K562 (cell line): Measurements from ENCODE around the gene SLC25A28. TPM values are rescaled to one million over a fixed set of nuclear protein-coding genes. Genes with fewer than 3 reads are reported as not detected.

Source experiments
- BCL6 ChIP-seq: fragments of 250-450 bp; sonication (Bioruptor Pico); IDR thresholded peaks from 2 replicates; pipeline ENCODE4 v1.4.0; 2020
- CSDE1 ChIP-seq, 2 experiments: fragments of 450-650 bp; IDR thresholded peaks; 2 replicates each; pipeline ENCODE4 v1.6.1; 2016; ENCODE audit warnings: mild to moderate bottlenecking in 1 of 2
- DACH1 ChIP-seq: fragments of 450-650 bp; IDR thresholded peaks from 2 replicates; pipeline ENCODE4 v1.6.1; 2018; ENCODE audit not compliant: partially characterized antibody
- ELF4 ChIP-seq: fragments of 450-650 bp; formaldehyde crosslinking; IDR thresholded peaks from 2 replicates; pipeline ENCODE4 v1.4.0; 2022; ENCODE audit warnings: missing genetic modification characterization
- GMEB1 ChIP-seq: fragments of 250-450 bp; sonication (Bioruptor Pico); IDR thresholded peaks from 2 replicates; pipeline ENCODE4 v1.4.0; 2020; ENCODE audit warnings: mild to moderate bottlenecking
- HDGF ChIP-seq: fragments of 450-650 bp; IDR thresholded peaks from 2 replicates; pipeline ENCODE4 v1.6.1; 2016
- HNRNPH1 ChIP-seq: fragments of 200-400 bp; formaldehyde crosslinking; optimal IDR thresholded peaks from 2 replicates; pipeline ENCODE3; 2017; ENCODE audit warnings: low read depth, mild to moderate bottlenecking, low read length, moderate library complexity
- MEF2A ChIP-seq: IDR thresholded peaks from 2 replicates; pipeline ENCODE4 v1.6.1; 2011; ENCODE audit warnings: low read depth, mild to moderate bottlenecking, low read length, moderate library complexity; ENCODE audit not compliant: control insufficient read depth
- MYBL2 ChIP-seq, 2 experiments: fragments of 450-650 bp in 1 of 2; sonication (generic) in 1 of 2; formaldehyde crosslinking in 1 of 2; IDR thresholded peaks; 2 replicates each; pipeline versions ENCODE4 v1.6.1 to v1.8.1; 2017 to 2022; ENCODE audit warnings: borderline replicate concordance in 1 of 2, inconsistent platforms in 1 of 2, low read depth in 1 of 2, mild to moderate bottlenecking in 1 of 2, missing genetic modification reagents in 1 of 2, moderate library complexity in 1 of 2
- NCOR1 ChIP-seq: fragments of 450-650 bp; IDR thresholded peaks from 2 replicates; pipeline ENCODE4 v1.6.1; 2016; ENCODE audit warnings: mild to moderate bottlenecking, moderate library complexity
- NFIC ChIP-seq: fragments of 450-650 bp; IDR thresholded peaks from 2 replicates; pipeline ENCODE4 v1.6.1; 2017; ENCODE audit warnings: mild to moderate bottlenecking, inconsistent platforms
- NR2C1 ChIP-seq, 2 experiments: fragments of 450-650 bp; IDR thresholded peaks; 2 replicates each; pipeline ENCODE4 v1.6.1; 2017; ENCODE audit warnings: mild to moderate bottlenecking in 2 of 2, antibody characterized with exemption in 1 of 2, inconsistent platforms in 1 of 2, missing compliant biosample characterization in 1 of 2, missing genetic modification characterization in 1 of 2
- POLR2H ChIP-seq: IDR thresholded peaks from 2 replicates; pipeline ENCODE4 v1.6.1; 2016; ENCODE audit warnings: missing genetic modification characterization, low read depth, mild to moderate bottlenecking, control low read depth, missing compliant biosample characterization, moderate library complexity
- SAP30 ChIP-seq: fragments of 200-600 bp; sonication (generic); IDR thresholded peaks from 2 replicates; pipeline ENCODE4 v1.6.1; 2012; ENCODE audit warnings: borderline replicate concordance, low read depth, mild to moderate bottlenecking, moderate library complexity, low read length, control low read depth, inconsistent platforms; ENCODE audit not compliant: insufficient read depth, poor library complexity, severe bottlenecking
- SMARCC2 ChIP-seq: fragments of 450-650 bp; IDR thresholded peaks from 2 replicates; pipeline ENCODE4 v1.6.1; 2017; ENCODE audit warnings: antibody characterized with exemption, moderate library complexity, mild to moderate bottlenecking, low read depth
- SRF ChIP-seq, 2 experiments: fragments of 250-450, 450-650 bp in 1 of 2; sonication (Bioruptor Pico) in 1 of 2; sonication (generic) in 1 of 2; formaldehyde crosslinking; IDR thresholded peaks; 2 replicates each; pipeline versions ENCODE4 v1.5.0 to v1.5.1; 2020 to 2022; ENCODE audit warnings: mild to moderate bottlenecking in 1 of 2, missing genetic modification reagents in 1 of 2
- TEAD4 ChIP-seq, 2 experiments: sonication (generic) in 1 of 2; formaldehyde crosslinking in 1 of 2; IDR thresholded peaks; 2 replicates each; pipeline versions ENCODE4 v1.6.1 to v1.8.0; 2012 to 2022; ENCODE audit warnings: borderline replicate concordance in 1 of 2, inconsistent platforms in 1 of 2, low read length in 1 of 2, mild to moderate bottlenecking in 1 of 2, missing genetic modification reagents in 1 of 2
- ZEB2 ChIP-seq: fragments of 450-650 bp; IDR thresholded peaks from 2 replicates; pipeline ENCODE4 v1.6.1; 2016
- ZNF212 ChIP-seq: fragments of 450-650 bp; formaldehyde crosslinking; IDR thresholded peaks from 2 replicates; pipeline ENCODE4 v1.4.0; 2020; ENCODE audit warnings: mild to moderate bottlenecking
- ZNF253 ChIP-seq: fragments of 250-450 bp; sonication (Bioruptor Pico); conservative IDR thresholded peaks from 2 replicates; pipeline ENCODE4 v1.6.1; 2021; ENCODE audit warnings: mild to moderate bottlenecking
- polyA plus RNA-seq, 8 experiments: library from polyadenylated mRNA; depleted of rRNA in 4 of 8; stranded (reverse) in 5 of 8; unstranded in 3 of 8; fragments of >200 nt; fragmentation: Nextera tagmentation in 2 of 8; fragmentation: Illumina TruSeq in 1 of 8; extraction: Ambion mirVana in 2 of 8; extraction: Trizol in 1 of 8; gene quantifications; 2 replicates each; pipeline versions ENCODE4 v1.2.1 to v1.2.3, GENCODE V29; 2011 to 2014; ENCODE audit warnings: inconsistent platforms in 1 of 8, missing spikeins in 1 of 8
- total RNA-seq, 7 experiments: library from RNA; depleted of rRNA in 6 of 7; stranded (reverse); fragments of >200 nt in 6 of 7; fragmentation: Illumina TruSeq in 2 of 7; extraction: Trizol in 2 of 7; gene quantifications; 2 replicates each; pipeline versions ENCODE4 v1.2.1 to v1.2.3, GENCODE V29; 2011 to 2021; ENCODE audit warnings: low replicate concordance in 1 of 7
- TF ChIP-seq, protein P1 (sequence below): sonication (generic); formaldehyde crosslinking; IDR thresholded peaks from 2 replicates; pipeline ENCODE4 v1.9.0; 2022; ENCODE audit warnings: mild to moderate bottlenecking, missing genetic modification reagents
- TF ChIP-seq, protein P2 (sequence below): fragments of 450-650 bp; formaldehyde crosslinking; IDR thresholded peaks from 2 replicates; pipeline ENCODE4 v1.4.0; 2020; ENCODE audit warnings: mild to moderate bottlenecking
- TF ChIP-seq, protein P3 (sequence below): sonication (generic); formaldehyde crosslinking; IDR thresholded peaks from 2 replicates; pipeline ENCODE4 v1.8.0; 2022; ENCODE audit warnings: mild to moderate bottlenecking, missing genetic modification reagents, borderline replicate concordance

The SLC25A28 gene
- total and polyA plus RNA-seq, 9 of the 15 experiments (the other 6 are each of a cell fraction or from before 2014, with no cell fraction given) = 6.2 to 32.3 (median 18.8) TPM

- TF ChIP-seq NFIC (0 out of 2 replicates have a peak, but pooled peaks have one; percentile 9), MEF2A (no peak), ELF4 (no peak), ZNF212 (no peak), SMARCC2 (peak; percentile 72; the same call in 1 of the 2 replicates), DACH1 (no peak), HDGF (no peak), BCL6 (CRISPR knock-in tag) (no peak), ZNF253 (CRISPR knock-in tag) (no peak), CSDE1 (IDR thresholded peaks at IDR 0.05) (no peak), NCOR1 (peak; percentile 53; the same call in 1 of the 2 replicates), MYBL2 (IDR thresholded peaks at IDR 0.05; ENCODE audit: low read depth) (no peak), MYBL2 (CRISPR knock-in tag; IDR thresholded peaks at IDR 0.05; ENCODE audit: borderline replicate concordance) (no peak), HNRNPH1 (no peak), POLR2H (tag) (no peak), ZEB2 (peak; percentile 46; the same call in 1 of the 2 replicates), GMEB1 (no peak), NR2C1 (IDR thresholded peaks at IDR 0.05) (no peak), NR2C1 (tag; IDR thresholded peaks at IDR 0.05) (no peak), TEAD4 (IDR thresholded peaks at IDR 0.05; ENCODE audit: low read length) (peak; percentile 64), TEAD4 (CRISPR knock-in tag; IDR thresholded peaks at IDR 0.05; ENCODE audit: borderline replicate concordance) (no peak), SAP30 (no peak), SRF (CRISPR knock-in tag; IDR thresholded peaks at IDR 0.05) (no peak)
- TF ChIP-seq, protein P1, sequence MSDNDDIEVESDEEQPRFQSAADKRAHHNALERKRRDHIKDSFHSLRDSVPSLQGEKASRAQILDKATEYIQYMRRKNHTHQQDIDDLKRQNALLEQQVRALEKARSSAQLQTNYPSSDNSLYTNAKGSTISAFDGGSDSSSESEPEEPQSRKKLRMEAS = no peak
- TF ChIP-seq, protein P2, sequence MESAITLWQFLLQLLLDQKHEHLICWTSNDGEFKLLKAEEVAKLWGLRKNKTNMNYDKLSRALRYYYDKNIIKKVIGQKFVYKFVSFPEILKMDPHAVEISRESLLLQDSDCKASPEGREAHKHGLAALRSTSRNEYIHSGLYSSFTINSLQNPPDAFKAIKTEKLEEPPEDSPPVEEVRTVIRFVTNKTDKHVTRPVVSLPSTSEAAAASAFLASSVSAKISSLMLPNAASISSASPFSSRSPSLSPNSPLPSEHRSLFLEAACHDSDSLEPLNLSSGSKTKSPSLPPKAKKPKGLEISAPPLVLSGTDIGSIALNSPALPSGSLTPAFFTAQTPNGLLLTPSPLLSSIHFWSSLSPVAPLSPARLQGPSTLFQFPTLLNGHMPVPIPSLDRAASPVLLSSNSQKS (CRISPR knock-in tag) = no peak
- TF ChIP-seq, protein P3, sequence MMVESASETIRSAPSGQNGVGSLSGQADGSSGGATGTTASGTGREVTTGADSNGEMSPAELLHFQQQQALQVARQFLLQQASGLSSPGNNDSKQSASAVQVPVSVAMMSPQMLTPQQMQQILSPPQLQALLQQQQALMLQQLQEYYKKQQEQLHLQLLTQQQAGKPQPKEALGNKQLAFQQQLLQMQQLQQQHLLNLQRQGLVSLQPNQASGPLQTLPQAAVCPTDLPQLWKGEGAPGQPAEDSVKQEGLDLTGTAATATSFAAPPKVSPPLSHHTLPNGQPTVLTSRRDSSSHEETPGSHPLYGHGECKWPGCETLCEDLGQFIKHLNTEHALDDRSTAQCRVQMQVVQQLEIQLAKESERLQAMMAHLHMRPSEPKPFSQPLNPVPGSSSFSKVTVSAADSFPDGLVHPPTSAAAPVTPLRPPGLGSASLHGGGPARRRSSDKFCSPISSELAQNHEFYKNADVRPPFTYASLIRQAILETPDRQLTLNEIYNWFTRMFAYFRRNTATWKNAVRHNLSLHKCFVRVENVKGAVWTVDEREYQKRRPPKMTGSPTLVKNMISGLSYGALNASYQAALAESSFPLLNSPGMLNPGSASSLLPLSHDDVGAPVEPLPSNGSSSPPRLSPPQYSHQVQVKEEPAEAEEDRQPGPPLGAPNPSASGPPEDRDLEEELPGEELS (CRISPR knock-in tag) = no peak
Observed at GRCh38 chr10:99667108-99667751, 47.0 kb upstream of the SLC25A28 start (continued).
